ENCODE data around the gene ZNRF3.

DNA sequence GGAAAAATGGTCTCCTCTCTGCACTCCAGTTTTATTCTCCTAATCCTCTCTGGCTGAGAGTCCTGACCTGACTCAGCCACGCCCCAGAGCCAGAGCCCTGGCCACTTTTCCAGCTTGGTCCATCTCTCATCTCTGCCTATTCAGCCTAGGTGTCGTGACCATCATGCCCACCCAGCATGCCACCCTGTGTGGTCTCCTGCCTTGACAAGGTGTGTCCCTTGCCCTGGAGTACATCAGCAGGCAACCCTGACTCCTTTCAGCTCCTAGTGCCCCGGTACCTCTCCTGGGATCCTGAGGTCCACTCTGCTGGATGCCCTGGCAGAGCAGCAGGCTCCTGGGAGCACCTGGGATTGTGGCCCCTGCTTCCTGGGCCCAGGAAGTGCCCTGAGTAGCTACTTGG is 52.8 kb downstream of the ZNRF3 start:
- TF ChIP-seq, protein P1, sequence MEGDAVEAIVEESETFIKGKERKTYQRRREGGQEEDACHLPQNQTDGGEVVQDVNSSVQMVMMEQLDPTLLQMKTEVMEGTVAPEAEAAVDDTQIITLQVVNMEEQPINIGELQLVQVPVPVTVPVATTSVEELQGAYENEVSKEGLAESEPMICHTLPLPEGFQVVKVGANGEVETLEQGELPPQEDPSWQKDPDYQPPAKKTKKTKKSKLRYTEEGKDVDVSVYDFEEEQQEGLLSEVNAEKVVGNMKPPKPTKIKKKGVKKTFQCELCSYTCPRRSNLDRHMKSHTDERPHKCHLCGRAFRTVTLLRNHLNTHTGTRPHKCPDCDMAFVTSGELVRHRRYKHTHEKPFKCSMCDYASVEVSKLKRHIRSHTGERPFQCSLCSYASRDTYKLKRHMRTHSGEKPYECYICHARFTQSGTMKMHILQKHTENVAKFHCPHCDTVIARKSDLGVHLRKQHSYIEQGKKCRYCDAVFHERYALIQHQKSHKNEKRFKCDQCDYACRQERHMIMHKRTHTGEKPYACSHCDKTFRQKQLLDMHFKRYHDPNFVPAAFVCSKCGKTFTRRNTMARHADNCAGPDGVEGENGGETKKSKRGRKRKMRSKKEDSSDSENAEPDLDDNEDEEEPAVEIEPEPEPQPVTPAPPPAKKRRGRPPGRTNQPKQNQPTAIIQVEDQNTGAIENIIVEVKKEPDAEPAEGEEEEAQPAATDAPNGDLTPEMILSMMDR (IDR thresholded peaks at IDR 0.05), result no peak
- TF ChIP-seq POLR2A (IDR thresholded peaks at IDR 0.05), result no peak
